ENCODE data around the gene SHLD1.

- no peak for TF ChIP-seq CTCF (IDR thresholded peaks at IDR 0.05; ENCODE audit: poor library complexity, severe bottlenecking)
- TF ChIP-seq EZH2 (IDR thresholded peaks at IDR 0.05; ENCODE audit: borderline replicate concordance, insufficient read depth, low read length, poor library complexity, severe bottlenecking) = no peak
- TF ChIP-seq TAF1 (IDR thresholded peaks at IDR 0.05; ENCODE audit: low read depth) = no peak
- TF ChIP-seq EP300 (conservative IDR thresholded peaks at IDR 0.05; ENCODE audit: poor library complexity, severe bottlenecking) = no peak
- TF ChIP-seq SMC3 (conservative IDR thresholded peaks at IDR 0.05; ENCODE audit: poor library complexity) = no peak
- TF ChIP-seq POLR2AphosphoS5 (IDR thresholded peaks at IDR 0.05) = no peak
- no peak for TF ChIP-seq REST (IDR thresholded peaks at IDR 0.05; ENCODE audit: borderline replicate concordance)
Observed at GRCh38 chr20:5735845-5736510, 14.2 kb upstream of the SHLD1 start.
